ENCODE results near the gene TMED9.
A peak's percentile ranks its signal among the peaks of the same experiment; 100 is the strongest.

Gene TMED9

GRCh38 chr5:177578316-177578715 lies 13.7 kb upstream of the TMED9 start:
- no peak for DNase-seq (ENCODE audit: low read depth)

- no peak for DNase-seq (ENCODE audit: low read depth)
Observed at GRCh38 chr5:177588413-177588909, 3.5 kb upstream of the TMED9 start.

- DNase-seq (ENCODE audit: low read depth), result no peak
Observed at GRCh38 chr5:177590406-177590805, 1.6 kb upstream of the TMED9 start.

GRCh38 chr5:177591690-177592009 lies 353 bp upstream of the TMED9 start:
- DNase-seq (ENCODE audit: low read depth), result no peak

- no peak for DNase-seq (ENCODE audit: low read depth)
Observed at GRCh38 chr5:177592905-177593304, 902 bp downstream of the TMED9 start.

GRCh38 chr5:177593511-177593910 lies 1.5 kb downstream of the TMED9 start:
- DNase-seq (ENCODE audit: low read depth), result no peak

GRCh38 chr5:177594071-177594470 lies 2.1 kb downstream of the TMED9 start:
- DNase-seq (ENCODE audit: low read depth), result no peak

- DNase-seq (ENCODE audit: low read depth), result no peak
Observed at GRCh38 chr5:177595026-177595585, 3.1 kb downstream of the TMED9 start.

- DNase-seq (ENCODE audit: low read depth), result no peak
Observed at GRCh38 chr5:177595991-177596774, 4.2 kb downstream of the TMED9 start.

GRCh38 chr5:177596775-177597238 lies 4.8 kb downstream of the TMED9 start:
- DNase-seq (ENCODE audit: low read depth), result no peak

GRCh38 chr5:177598477-177598876 lies 6.5 kb downstream of the TMED9 start:
- no peak for DNase-seq (ENCODE audit: low read depth)

- DNase-seq (ENCODE audit: low read depth), result peak; percentile 78
Observed at GRCh38 chr5:177599731-177600507, 7.9 kb downstream of the TMED9 start, which contains the start of gene B4GALT7. B4GALT7 (plus strand) TSS chr5:177600132; CDS start chr5:177600211, 79 bp downstream.

- no peak for DNase-seq (ENCODE audit: low read depth)
Observed at GRCh38 chr5:177600508-177601018, 8.6 kb downstream of the TMED9 start.

GRCh38 chr5:177601126-177601525 lies 9.1 kb downstream of the TMED9 start:
- DNase-seq (ENCODE audit: low read depth), result no peak

- DNase-seq (ENCODE audit: low read depth), result no peak
Observed at GRCh38 chr5:177601577-177602457, 9.8 kb downstream of the TMED9 start.

- no peak for DNase-seq (ENCODE audit: low read depth)
Observed at GRCh38 chr5:177602458-177602830, 10.4 kb downstream of the TMED9 start.

- DNase-seq (ENCODE audit: low read depth), result no peak
Observed at GRCh38 chr5:177603631-177604030, 11.6 kb downstream of the TMED9 start.

- no peak for DNase-seq (ENCODE audit: low read depth)
Observed at GRCh38 chr5:177604116-177604521, 12.1 kb downstream of the TMED9 start.

GRCh38 chr5:177604656-177605055 lies 12.7 kb downstream of the TMED9 start:
- DNase-seq (ENCODE audit: low read depth), result no peak

GRCh38 chr5:177605078-177605477 lies 13.1 kb downstream of the TMED9 start:
- no peak for DNase-seq (ENCODE audit: low read depth)

- no peak for DNase-seq (ENCODE audit: low read depth)
Observed at GRCh38 chr5:177605667-177606066, 13.7 kb downstream of the TMED9 start.

All from stimulated activated CD4-positive, alpha-beta T cell treated with anti-CD3 and anti-CD28 coated beads, Interleukin-2, amount 100 ng/mL, for 4 hours (primary cell).